Measurements from ENCODE around the gene TPPP3.

DNA sequence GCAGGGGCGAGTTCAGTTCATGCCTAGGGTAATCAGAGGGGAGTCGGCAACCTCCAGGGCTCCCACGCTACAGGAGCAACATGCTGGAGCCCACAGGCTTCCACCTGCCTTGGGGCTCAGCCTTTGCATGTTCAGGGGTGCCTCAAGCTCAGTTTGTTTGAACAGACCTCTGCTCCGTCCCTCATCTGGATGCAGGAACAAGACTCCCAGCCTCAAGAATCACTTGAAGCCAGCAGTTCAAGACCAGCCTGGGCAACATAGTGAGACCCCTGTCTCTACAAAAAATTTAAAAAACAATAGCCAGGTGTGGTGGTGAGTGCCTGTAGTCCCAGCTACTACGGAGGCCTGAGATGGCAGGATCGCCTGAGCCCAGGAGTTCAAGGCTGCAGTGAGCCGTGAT, 32.7 kb upstream of the TPPP3 start:
- TF ChIP-seq, protein P1, sequence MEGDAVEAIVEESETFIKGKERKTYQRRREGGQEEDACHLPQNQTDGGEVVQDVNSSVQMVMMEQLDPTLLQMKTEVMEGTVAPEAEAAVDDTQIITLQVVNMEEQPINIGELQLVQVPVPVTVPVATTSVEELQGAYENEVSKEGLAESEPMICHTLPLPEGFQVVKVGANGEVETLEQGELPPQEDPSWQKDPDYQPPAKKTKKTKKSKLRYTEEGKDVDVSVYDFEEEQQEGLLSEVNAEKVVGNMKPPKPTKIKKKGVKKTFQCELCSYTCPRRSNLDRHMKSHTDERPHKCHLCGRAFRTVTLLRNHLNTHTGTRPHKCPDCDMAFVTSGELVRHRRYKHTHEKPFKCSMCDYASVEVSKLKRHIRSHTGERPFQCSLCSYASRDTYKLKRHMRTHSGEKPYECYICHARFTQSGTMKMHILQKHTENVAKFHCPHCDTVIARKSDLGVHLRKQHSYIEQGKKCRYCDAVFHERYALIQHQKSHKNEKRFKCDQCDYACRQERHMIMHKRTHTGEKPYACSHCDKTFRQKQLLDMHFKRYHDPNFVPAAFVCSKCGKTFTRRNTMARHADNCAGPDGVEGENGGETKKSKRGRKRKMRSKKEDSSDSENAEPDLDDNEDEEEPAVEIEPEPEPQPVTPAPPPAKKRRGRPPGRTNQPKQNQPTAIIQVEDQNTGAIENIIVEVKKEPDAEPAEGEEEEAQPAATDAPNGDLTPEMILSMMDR (IDR thresholded peaks at IDR 0.05; ENCODE audit: insufficient read depth, low read length), result no peak
- TF ChIP-seq POLR2AphosphoS5 (IDR thresholded peaks at IDR 0.05; ENCODE audit: low read depth), result no peak
- no peak for TF ChIP-seq GABPA (IDR thresholded peaks at IDR 0.05; ENCODE audit: low read depth)
- TF ChIP-seq, protein P2, sequence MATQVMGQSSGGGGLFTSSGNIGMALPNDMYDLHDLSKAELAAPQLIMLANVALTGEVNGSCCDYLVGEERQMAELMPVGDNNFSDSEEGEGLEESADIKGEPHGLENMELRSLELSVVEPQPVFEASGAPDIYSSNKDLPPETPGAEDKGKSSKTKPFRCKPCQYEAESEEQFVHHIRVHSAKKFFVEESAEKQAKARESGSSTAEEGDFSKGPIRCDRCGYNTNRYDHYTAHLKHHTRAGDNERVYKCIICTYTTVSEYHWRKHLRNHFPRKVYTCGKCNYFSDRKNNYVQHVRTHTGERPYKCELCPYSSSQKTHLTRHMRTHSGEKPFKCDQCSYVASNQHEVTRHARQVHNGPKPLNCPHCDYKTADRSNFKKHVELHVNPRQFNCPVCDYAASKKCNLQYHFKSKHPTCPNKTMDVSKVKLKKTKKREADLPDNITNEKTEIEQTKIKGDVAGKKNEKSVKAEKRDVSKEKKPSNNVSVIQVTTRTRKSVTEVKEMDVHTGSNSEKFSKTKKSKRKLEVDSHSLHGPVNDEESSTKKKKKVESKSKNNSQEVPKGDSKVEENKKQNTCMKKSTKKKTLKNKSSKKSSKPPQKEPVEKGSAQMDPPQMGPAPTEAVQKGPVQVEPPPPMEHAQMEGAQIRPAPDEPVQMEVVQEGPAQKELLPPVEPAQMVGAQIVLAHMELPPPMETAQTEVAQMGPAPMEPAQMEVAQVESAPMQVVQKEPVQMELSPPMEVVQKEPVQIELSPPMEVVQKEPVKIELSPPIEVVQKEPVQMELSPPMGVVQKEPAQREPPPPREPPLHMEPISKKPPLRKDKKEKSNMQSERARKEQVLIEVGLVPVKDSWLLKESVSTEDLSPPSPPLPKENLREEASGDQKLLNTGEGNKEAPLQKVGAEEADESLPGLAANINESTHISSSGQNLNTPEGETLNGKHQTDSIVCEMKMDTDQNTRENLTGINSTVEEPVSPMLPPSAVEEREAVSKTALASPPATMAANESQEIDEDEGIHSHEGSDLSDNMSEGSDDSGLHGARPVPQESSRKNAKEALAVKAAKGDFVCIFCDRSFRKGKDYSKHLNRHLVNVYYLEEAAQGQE (IDR thresholded peaks at IDR 0.05; ENCODE audit: insufficient replicate concordance, low read depth), result no peak

Data from HL-60 (cell line).